HCT116 (cell line): Measurements from ENCODE around the gene INPP5J. TPM values are rescaled to one million over a fixed set of nuclear protein-coding genes. Genes with fewer than 3 reads are reported as not detected.

Experiments used
- ATAC-seq: fragments of 200-7000 bp; cut with Tn5 transposase; 2 replicates; pipeline ENCODE4 v1.9.1; 2020; ENCODE audit warnings: mild to moderate bottlenecking, moderate library complexity
- BruUV-seq: library from RNA; stranded (reverse); fragments of 400-500 nt; replicated peaks from 2 replicates; lab custom pipeline; 2021; lab: Mats Ljungman, UMichigan
- CTCF ChIA-PET: fragments of 300-600 bp; sonication (Branson Sonifier 250); formaldehyde crosslinking; loops from one replicate; lab custom pipeline; 2021; ENCODE audit warnings: antibody characterized with exemption; lab: Charles Lee
- POLR2A ChIA-PET: fragments of 300-600, 350-600 bp; sonication (Branson Sonifier 250); formaldehyde crosslinking; loops from one replicate; lab custom pipeline; 2021; ENCODE audit warnings: antibody characterized with exemption; lab: Charles Lee
- RAD21 ChIA-PET, 2 experiments: fragments of 300-600 bp; sonication (Branson Sonifier 250); formaldehyde crosslinking; loops; one replicate each; lab custom pipeline; 2023; ENCODE audit warnings: low total read pairs in 2 of 2; ENCODE audit not compliant: uncharacterized antibody in 2 of 2, unreplicated experiment in 2 of 2, low non-redundant PET in 1 of 2; lab: Charles Lee
- DNase-seq: peaks from one replicate; pipeline ENCODE4 v3.0.0-alpha.2; 2010; ENCODE audit warnings: low read depth, low spot score
- H2AFZ ChIP-seq: fragments of 200-600 bp; shearing (Covaris generic), sonication (generic); 2 replicates; pipeline ENCODE4 v1.6.1; 2017; ENCODE audit warnings: low read depth, mixed run types, mixed read lengths, antibody characterized with exemption, low read length; ENCODE audit not compliant: poor library complexity, severe bottlenecking
- H3K27ac ChIP-seq: 2 replicates; pipeline ENCODE4 v1.5.1; 2012; ENCODE audit warnings: low read depth, low read length
- H3K27me3 ChIP-seq: fragments of 200-600 bp; sonication (generic); 2 replicates; pipeline ENCODE4 v1.6.1; 2016; ENCODE audit warnings: mixed run types, low read length, mixed read lengths; ENCODE audit not compliant: insufficient read depth
- H3K36me3 ChIP-seq, 2 experiments: fragments of 200-500 bp in 1 of 2; fragments of 200-600 bp in 1 of 2; sonication (Bioruptor generic) in 1 of 2; sonication (generic) in 1 of 2; 2 replicates each; pipeline versions ENCODE4 v1.5.1 to v1.6.1; 2014 to 2016; ENCODE audit warnings: low read length in 2 of 2, inconsistent platforms in 1 of 2, mixed read lengths in 1 of 2, mixed run types in 1 of 2; ENCODE audit not compliant: insufficient read depth in 2 of 2, control insufficient read depth in 1 of 2
- H3K4me1 ChIP-seq, 2 experiments: fragments of 200-600 bp in 1 of 2; sonication (generic) in 1 of 2; 2 replicates each; pipeline versions ENCODE4 v1.5.1 to v1.6.1; 2012 to 2017; ENCODE audit warnings: low read length in 2 of 2, inconsistent platforms in 1 of 2, mild to moderate bottlenecking in 1 of 2, mixed read lengths in 1 of 2, mixed run types in 1 of 2, moderate library complexity in 1 of 2; ENCODE audit not compliant: insufficient read depth in 2 of 2, control insufficient read depth in 1 of 2
- H3K4me2 ChIP-seq: fragments of 200-600 bp; sonication (generic); 2 replicates; pipeline ENCODE4 v1.6.1; 2017; ENCODE audit warnings: mixed run types, low read length, mixed read lengths
- H3K4me3 ChIP-seq, 2 experiments: fragments of 200-600 bp in 1 of 2; sonication (generic) in 1 of 2; replicated peaks in 1 of 2; 2 replicates each; pipeline ENCODE4 v1.5.1; 2011 to 2016; ENCODE audit warnings: low read length in 2 of 2, control low read depth in 1 of 2, low read depth in 1 of 2, mild to moderate bottlenecking in 1 of 2, mixed read lengths in 1 of 2, mixed run types in 1 of 2
- H3K79me2 ChIP-seq: fragments of 200-600 bp; sonication (generic); 2 replicates; pipeline ENCODE4 v1.6.1; 2017; ENCODE audit warnings: mild to moderate bottlenecking, mixed run types, low read length, moderate library complexity, mixed read lengths; ENCODE audit not compliant: insufficient read depth
- H3K9ac ChIP-seq: fragments of 200-600 bp; sonication (generic); 2 replicates; pipeline ENCODE4 v1.6.1; 2016; ENCODE audit warnings: low read length, mixed read lengths
- H3K9me2 ChIP-seq: fragments of 200-600 bp; sonication (generic), shearing (Covaris generic); 2 replicates; pipeline ENCODE4 v1.6.1; 2017; ENCODE audit warnings: mixed run types, mild to moderate bottlenecking, moderate library complexity; ENCODE audit not compliant: insufficient read depth
- H3K9me3 ChIP-seq, 2 experiments: fragments of 200-500 bp in 1 of 2; fragments of 200-600 bp in 1 of 2; sonication (Bioruptor generic) in 1 of 2; sonication (generic) in 1 of 2; 2 replicates each; pipeline ENCODE4 v1.6.1; 2014 to 2017; ENCODE audit warnings: low read length in 2 of 2, mixed read lengths in 2 of 2, inconsistent platforms in 1 of 2, low read depth in 1 of 2, mild to moderate bottlenecking in 1 of 2, mixed run types in 1 of 2, moderate library complexity in 1 of 2; ENCODE audit not compliant: control insufficient read depth in 1 of 2, insufficient read depth in 1 of 2
- H4K20me1 ChIP-seq: fragments of 200-600 bp; sonication (generic), shearing (Covaris generic); 2 replicates; pipeline ENCODE4 v1.6.1; 2017; ENCODE audit warnings: mixed run types, mild to moderate bottlenecking, moderate library complexity; ENCODE audit not compliant: insufficient read depth
- CBX3 ChIP-seq: IDR thresholded peaks from 2 replicates; pipeline ENCODE4 v1.6.1; 2012; ENCODE audit warnings: low read depth
- EGR1 ChIP-seq: IDR thresholded peaks from 2 replicates; pipeline ENCODE4 v1.6.1; 2012; ENCODE audit warnings: low read depth
- EZH2 ChIP-seq: fragments of 200-600 bp; sonication (generic); IDR thresholded peaks from 2 replicates; pipeline ENCODE4 v1.6.1; 2017; ENCODE audit warnings: antibody characterized with exemption, mixed run types
- EZH2phosphoT487 ChIP-seq: fragments of 200-600 bp; IDR thresholded peaks from 2 replicates; pipeline ENCODE4 v1.6.1; 2018; ENCODE audit warnings: antibody characterized with exemption, borderline replicate concordance
- JUND ChIP-seq: IDR thresholded peaks from 2 replicates; pipeline ENCODE4 v1.6.1; 2012
- POLR2A ChIP-seq: IDR thresholded peaks from 2 replicates; pipeline ENCODE4 v1.7.0; 2011; ENCODE audit warnings: borderline replicate concordance; ENCODE audit not compliant: insufficient read depth, insufficient read length; ENCODE audit errors: extremely low read depth
- POLR2AphosphoS5 ChIP-seq: IDR thresholded peaks from 2 replicates; pipeline ENCODE4 v1.6.1; 2011; ENCODE audit warnings: mild to moderate bottlenecking, low read depth, low read length, moderate library complexity
- RAD21 ChIP-seq: IDR thresholded peaks from 2 replicates; pipeline ENCODE4 v1.6.1; 2012; ENCODE audit warnings: low read depth, mild to moderate bottlenecking
- SIN3A ChIP-seq: IDR thresholded peaks from 2 replicates; pipeline ENCODE4 v1.6.1; 2012; ENCODE audit warnings: low read depth
- SRF ChIP-seq: IDR thresholded peaks from 2 replicates; pipeline ENCODE4 v1.6.1; 2012; ENCODE audit warnings: low read depth
- ZFX ChIP-seq: fragments of 450-650 bp; IDR thresholded peaks from 2 replicates; pipeline ENCODE4 v1.6.1; 2017
- ZNF274 ChIP-seq: fragments of 200-500 bp; sonication (Bioruptor generic); IDR thresholded peaks from 2 replicates; pipeline ENCODE4 v1.6.1; 2014; ENCODE audit warnings: mild to moderate bottlenecking, low read depth, low read length, inconsistent platforms
- intact Hi-C: fragments of 100-400 bp; cut with micrococcal nuclease; formaldehyde crosslinking; loops from 2 replicates; pipeline ENCODE4 v1.10.0; 2022
- total RNA-seq: library from RNA; stranded (reverse); gene quantifications from one replicate; pipeline ENCODE4 v1.2.1, GENCODE V29; 2021; ENCODE audit not compliant: unreplicated experiment
- TF ChIP-seq, protein P1 (sequence below), 3 experiments: fragments of 200-600 bp in 1 of 3; sonication (generic) in 1 of 3; IDR thresholded peaks in 2 of 3; conservative IDR thresholded peaks in 1 of 3; 2 replicates each; pipeline ENCODE4 v1.5.1; 2012 to 2017; ENCODE audit warnings: low read depth in 2 of 3, low read length in 2 of 3, antibody characterized with exemption in 1 of 3, borderline replicate concordance in 1 of 3, control low read depth in 1 of 3, mild to moderate bottlenecking in 1 of 3, mixed read lengths in 1 of 3, mixed run types in 1 of 3, moderate library complexity in 1 of 3; ENCODE audit not compliant: insufficient read depth in 1 of 3

The INPP5J gene
- total RNA-seq, 1 experiment from 2014 or later = 8.9 TPM

DNA sequence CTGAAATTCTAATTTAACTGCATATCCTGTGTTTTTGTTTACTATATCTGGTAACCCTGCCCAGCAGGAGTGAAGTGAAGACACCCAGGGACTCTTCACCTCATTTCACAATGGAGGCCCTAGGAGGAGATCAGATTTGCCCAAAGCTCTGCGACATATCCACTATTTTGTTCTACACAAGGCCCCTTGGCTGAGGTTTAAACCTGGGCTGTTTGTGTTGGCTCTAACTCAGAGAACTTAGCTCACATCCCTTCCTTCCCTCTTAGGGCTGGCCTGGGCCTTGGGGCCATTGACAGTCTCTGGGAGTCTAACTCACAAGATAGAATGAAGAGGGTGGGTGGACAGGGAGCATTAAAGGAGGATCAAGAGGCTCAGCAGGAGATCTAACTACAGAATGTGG is 25.7 kb downstream of the INPP5J start:
- ATAC-seq (peak; percentile 12; the same call in 1 of the 2 replicates), DNase-seq (no peak)
- H3K4me1 ChIP-seq = peaks cover 0 to 17% of the 10 kb centered on the region in 2 experiments; a peak in 2 of 4 replicates
- H3K36me3 ChIP-seq = no peaks in the 10 kb centered on the region
- BruUV-seq = no TSS peak
- H3K9ac ChIP-seq = no peak overlapping the region
- H4K20me1 ChIP-seq = no peaks in the 10 kb centered on the region
- H2AFZ ChIP-seq = peak overlapping the region; percentile 95
- CTCF ChIA-PET = interaction anchor here (0.9 to 3.8 kb wide), 4 partner anchors 40 to 65 kb away, joined by 3 to 57 read pairs (median 4); partner anchors contain the start of genes LIMK2 and SELENOM
- H3K9me3 ChIP-seq = no peaks in the 10 kb centered on the region
- POLR2A ChIA-PET = no interaction called here
- no peaks in the 10 kb centered on the region for H3K79me2 ChIP-seq
- no peak overlapping the region for H3K4me2 ChIP-seq
- no peak overlapping the region for H3K27ac ChIP-seq
- intact Hi-C loops = no loop called here
- no peaks in the 10 kb centered on the region for H3K27me3 ChIP-seq
- no peaks in the 10 kb centered on the region for H3K9me2 ChIP-seq
- TF ChIP-seq CBX3 (no peak), JUND (no peak), POLR2A (no peak), ZNF274 (no peak), SIN3A (no peak), EGR1 (no peak), RAD21 (no peak), EZH2 (no peak), ZFX (no peak), EZH2phosphoT487 (no peak), SRF (no peak), POLR2AphosphoS5 (no peak)
- TF ChIP-seq, protein P1, sequence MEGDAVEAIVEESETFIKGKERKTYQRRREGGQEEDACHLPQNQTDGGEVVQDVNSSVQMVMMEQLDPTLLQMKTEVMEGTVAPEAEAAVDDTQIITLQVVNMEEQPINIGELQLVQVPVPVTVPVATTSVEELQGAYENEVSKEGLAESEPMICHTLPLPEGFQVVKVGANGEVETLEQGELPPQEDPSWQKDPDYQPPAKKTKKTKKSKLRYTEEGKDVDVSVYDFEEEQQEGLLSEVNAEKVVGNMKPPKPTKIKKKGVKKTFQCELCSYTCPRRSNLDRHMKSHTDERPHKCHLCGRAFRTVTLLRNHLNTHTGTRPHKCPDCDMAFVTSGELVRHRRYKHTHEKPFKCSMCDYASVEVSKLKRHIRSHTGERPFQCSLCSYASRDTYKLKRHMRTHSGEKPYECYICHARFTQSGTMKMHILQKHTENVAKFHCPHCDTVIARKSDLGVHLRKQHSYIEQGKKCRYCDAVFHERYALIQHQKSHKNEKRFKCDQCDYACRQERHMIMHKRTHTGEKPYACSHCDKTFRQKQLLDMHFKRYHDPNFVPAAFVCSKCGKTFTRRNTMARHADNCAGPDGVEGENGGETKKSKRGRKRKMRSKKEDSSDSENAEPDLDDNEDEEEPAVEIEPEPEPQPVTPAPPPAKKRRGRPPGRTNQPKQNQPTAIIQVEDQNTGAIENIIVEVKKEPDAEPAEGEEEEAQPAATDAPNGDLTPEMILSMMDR (IDR thresholded peaks at IDR 0.05 in 2 of 3, conservative IDR thresholded peaks at IDR 0.05 in 1 of 3; ENCODE audit: borderline replicate concordance in 1 of 3, insufficient read depth in 1 of 3, low read depth in 2 of 3, low read length in 2 of 3) = no peak
- RAD21 ChIA-PET = interaction anchor here (1.5 to 2.0 kb wide), 2 partner anchors 41 kb away, joined by 6 to 8 read pairs; partner anchors contain the start of gene SELENOM (in 2 of the 2)
- no peak overlapping the region for H3K4me3 ChIP-seq
